Measurements from ENCODE around the gene NPHP4. TPM values are rescaled to one million over a fixed set of nuclear protein-coding genes. Genes with fewer than 3 reads are reported as not detected.

NPHP4 gene
- total and polyA plus RNA-seq, 9 of the 15 experiments (the other 6 are each of a cell fraction or from before 2014, with no cell fraction given): 0.52 to 26.2 (median 6.7) TPM

DNA sequence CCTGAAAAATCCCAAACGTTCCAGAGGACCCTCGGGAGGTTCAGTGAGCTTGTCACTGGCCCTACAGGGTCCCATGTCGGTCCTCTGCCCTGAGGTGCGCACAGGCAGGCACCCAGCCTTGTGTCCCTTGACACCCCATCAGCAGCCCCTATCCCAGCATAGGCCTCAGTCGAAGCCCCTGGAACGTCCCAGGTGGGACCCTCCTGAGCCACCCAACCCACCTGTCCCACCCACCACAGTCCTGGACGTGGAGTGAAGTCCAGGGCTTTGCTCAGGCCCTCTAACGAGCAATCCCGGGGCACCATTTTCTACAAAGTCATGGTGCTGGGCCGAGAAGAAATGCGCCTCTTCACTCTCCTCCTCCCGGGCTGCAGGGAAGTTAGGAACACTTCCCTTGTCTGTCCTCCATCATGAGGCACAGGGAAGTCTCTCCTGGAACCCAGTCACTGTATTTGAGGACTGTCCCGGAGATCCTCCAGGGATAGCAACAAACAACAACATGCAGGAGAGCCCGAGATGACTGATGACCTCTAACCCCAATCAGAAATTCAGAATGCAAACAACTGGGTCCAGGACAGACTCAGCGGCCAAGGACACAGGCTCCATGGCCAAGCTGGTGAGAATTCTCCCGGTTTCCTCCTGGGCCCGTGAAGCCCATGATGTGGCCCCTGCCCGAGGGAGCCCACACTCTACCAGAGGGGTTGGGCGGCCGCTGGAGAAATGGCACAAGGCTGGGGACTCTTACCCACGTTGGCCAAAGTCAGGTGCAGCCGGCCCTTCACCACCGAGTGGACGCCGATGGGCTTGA, 105.5 kb downstream of the NPHP4 start:
- Histone ChIP-seq H2AFZ (ENCODE audit: low read depth, low read length) (no peak overlapping the region), H3K79me2 (ENCODE audit: control insufficient read depth, insufficient read depth, low read length) (no peaks in the 10 kb centered on the region), H3K9me1 (ENCODE audit: control insufficient read depth, insufficient read depth, low read length) (peaks cover 19% of the 10 kb centered on the region), H3K36me3 (ENCODE audit: control insufficient read depth, insufficient read depth, low read length) (peaks cover 17% of the 10 kb centered on the region; the same call in 2 of the 3 replicates), H4K20me1 (replicated peaks; ENCODE audit: control insufficient read depth, insufficient read depth, low read length) (peaks cover 45% of the 10 kb centered on the region), H3K27ac (ENCODE audit: extremely low read depth, low read depth, low read length) (no peak overlapping the region), H3K9me3 (replicated peaks; ENCODE audit: control insufficient read depth, insufficient read depth, low read depth, low read length) (no peaks in the 10 kb centered on the region), H3K27me3 (ENCODE audit: control insufficient read depth in 2 of 2, insufficient read depth in 2 of 2, low read length in 2 of 2) (no peaks in the 10 kb centered on the region), H3K9ac (ENCODE audit: insufficient read depth in 1 of 2, low read depth in 2 of 2, low read length in 2 of 2) (peak overlapping the region in 1 of 2 experiments; percentile 18; a peak in 1 of 4 replicates), H3K4me3 (no peak overlapping the region), H3K4me2 (ENCODE audit: insufficient read depth, low read length) (peak overlapping the region; percentile 34; the same call in 1 of the 2 replicates), H3K4me1 (replicated peaks in 1 of 2; ENCODE audit: control insufficient read depth in 2 of 2, insufficient read depth in 2 of 2, low read length in 2 of 2) (peaks cover 22 to 59% of the 10 kb centered on the region in 2 experiments)
- no peak for DNase-seq (ENCODE audit: extremely low read depth in 1 of 4, low spot score in 3 of 4)
- in situ Hi-C loops (cut with MboI) (no loop called here), intact Hi-C loops (cut with micrococcal nuclease) (no loop called here)
- no TSS peak for BruUV-seq (replicated peaks)
- CTCF ChIA-PET (ENCODE audit: low intra/inter-chr PET ratio): interaction anchor here (1.3 kb wide), 1 partner anchor 29 kb away, joined by 3 read pairs; no protein-coding TSS in a partner anchor
- no peak for FAIRE-seq
- TF ChIP-seq ZBTB7A (IDR thresholded peaks at IDR 0.05; ENCODE audit: borderline replicate concordance, control insufficient read depth, low read depth, low read length) (0 out of 2 replicates have a peak, but pooled peaks have one; percentile 9), CBX8 (IDR thresholded peaks at IDR 0.05; ENCODE audit: borderline replicate concordance, extremely low read depth, low read depth, low read length, poor library complexity, severe bottlenecking) (no peak), NR2C1 (IDR thresholded peaks at IDR 0.05) (peak; percentile 50), NR2C1 (tag; IDR thresholded peaks at IDR 0.05) (0 out of 2 replicates have a peak, but pooled peaks have one; percentile 42), REST (IDR thresholded peaks at IDR 0.05; ENCODE audit: borderline replicate concordance) (no peak), REST (CRISPR knock-in tag; IDR thresholded peaks at IDR 0.05; ENCODE audit: low read depth) (no peak)
- TF ChIP-seq, protein P1, sequence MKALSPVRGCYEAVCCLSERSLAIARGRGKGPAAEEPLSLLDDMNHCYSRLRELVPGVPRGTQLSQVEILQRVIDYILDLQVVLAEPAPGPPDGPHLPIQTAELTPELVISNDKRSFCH (CRISPR knock-in tag; IDR thresholded peaks at IDR 0.05): no peak
- TF ChIP-seq, protein P1 (tag; IDR thresholded peaks at IDR 0.05): no peak
- TF ChIP-seq, protein P2, sequence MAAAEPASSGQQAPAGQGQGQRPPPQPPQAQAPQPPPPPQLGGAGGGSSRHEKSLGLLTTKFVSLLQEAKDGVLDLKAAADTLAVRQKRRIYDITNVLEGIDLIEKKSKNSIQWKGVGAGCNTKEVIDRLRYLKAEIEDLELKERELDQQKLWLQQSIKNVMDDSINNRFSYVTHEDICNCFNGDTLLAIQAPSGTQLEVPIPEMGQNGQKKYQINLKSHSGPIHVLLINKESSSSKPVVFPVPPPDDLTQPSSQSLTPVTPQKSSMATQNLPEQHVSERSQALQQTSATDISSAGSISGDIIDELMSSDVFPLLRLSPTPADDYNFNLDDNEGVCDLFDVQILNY (CRISPR knock-in tag; IDR thresholded peaks at IDR 0.05): 0 out of 2 replicates have a peak, but pooled peaks have one; percentile 28
- no peak; the same call in 1 of the 3 replicates for ATAC-seq
- POLR2A ChIA-PET: interaction anchor here (0.7 to 1.5 kb wide), 8 partner anchors 10 to 717 kb away, joined by 3 to 8 read pairs (median 4); no protein-coding TSS in a partner anchor
- WGBS (ENCODE audit: insufficient coverage, low coverage, missing lambda C conversion rate): 73% methylated on average over 22 of the region's 25 CpGs
